Measurements from ENCODE around the gene ROM1. TPM values are rescaled to one million over a fixed set of nuclear protein-coding genes. Genes with fewer than 3 reads are reported as not detected.
"Not testable (repeated sequence)": the region's sequence is repeated elsewhere in the genome, so short reads cannot be mapped to it uniquely, and the experiment has no call there.

ROM1 gene
- total RNA-seq, 4 donors from 2014 or later = 5.3 to 5.6 TPM; not detected in 2

- no peak for DNase-seq
- H3K36me3 ChIP-seq = peaks cover 0 to 72% (median 26%) of the 10 kb centered on the region in 4 donors
- H3K4me3 ChIP-seq = no peak overlapping the region
- intact Hi-C loops (cut with DNase I; ENCODE audit: low total_unique reads) (no loop called here), in situ Hi-C loops (cut with MboI; ENCODE audit: low pct_ligation_motif_present in 1 of 4, low pct_unique_long_range_greater_than_20kb in 1 of 4, low sequenced_read_pairs in 3 of 4) (loop anchor here in 1 of 4 donors (10.0 kb wide), 1 partner anchor 142 kb away; no protein-coding TSS in a partner anchor)
- peaks cover under 1 to 20% (median 9%) of the 10 kb centered on the region in 4 donors for H3K4me1 ChIP-seq
- H3K27ac ChIP-seq = no peak overlapping the region
- H3K27me3 ChIP-seq = no peaks in the 10 kb centered on the region
- 62 to 74% methylated on average over 3 to 8 of the region's 8 CpGs for WGBS, 2 donors (ENCODE audit: low coverage in 1 of 2)
- no peak for TF ChIP-seq CTCF (IDR thresholded peaks at IDR 0.05)
- no peak for TF ChIP-seq POLR2AphosphoS5 (IDR thresholded peaks at IDR 0.05)
- TF ChIP-seq POLR2A (IDR thresholded peaks at IDR 0.05) = no peak
- TF ChIP-seq EP300 (IDR thresholded peaks at IDR 0.05; ENCODE audit: low read depth) = no peak
- H3K9me3 ChIP-seq = no peaks in the 10 kb centered on the region
Observed at GRCh38 chr11:62567018-62567633, 45.9 kb upstream of the ROM1 start.

- DNase-seq = no peak
- WGBS, 2 donors (ENCODE audit: low coverage in 1 of 2) = 86% methylated on average over 1 of the region's 1 CpG
- no peak overlapping the region for H3K27ac ChIP-seq
- H3K9me3 ChIP-seq = no peaks in the 10 kb centered on the region
- no peak for TF ChIP-seq CTCF (IDR thresholded peaks at IDR 0.05)
- no peak for TF ChIP-seq POLR2A (IDR thresholded peaks at IDR 0.05)
- no peak for TF ChIP-seq EP300 (IDR thresholded peaks at IDR 0.05; ENCODE audit: low read depth)
- TF ChIP-seq POLR2AphosphoS5 (IDR thresholded peaks at IDR 0.05) = no peak
- peaks cover 0 to 57% (median 23%) of the 10 kb centered on the region in 4 donors for H3K36me3 ChIP-seq
- intact Hi-C loops (cut with DNase I; ENCODE audit: low total_unique reads) = no loop called here
- peaks cover 5 to 30% (median 17%) of the 10 kb centered on the region in 4 donors for H3K4me1 ChIP-seq
- no peaks in the 10 kb centered on the region for H3K27me3 ChIP-seq
- in situ Hi-C loops (cut with MboI; ENCODE audit: low pct_ligation_motif_present in 1 of 4, low pct_unique_long_range_greater_than_20kb in 1 of 4, low sequenced_read_pairs in 3 of 4) = loop anchor here in 1 of 4 donors (10.0 kb wide), 1 partner anchor 145 kb away; no protein-coding TSS in a partner anchor
- H3K4me3 ChIP-seq = no peak overlapping the region
Observed at GRCh38 chr11:62569611-62570010, 43.4 kb upstream of the ROM1 start.

GRCh38 chr11:62570903-62571302, 42.2 kb upstream of the ROM1 start:
- peaks cover 0 to 45% (median 22%) of the 10 kb centered on the region in 4 donors for H3K36me3 ChIP-seq

GRCh38 chr11:62571493-62571892, 41.6 kb upstream of the ROM1 start:
- 87 to 100% methylated on average over 1 to 5 of the region's 5 CpGs for WGBS, 2 donors (ENCODE audit: low coverage in 1 of 2)
- H3K4me3 ChIP-seq; H3K27me3 ChIP-seq; in situ Hi-C loops (cut with MboI; ENCODE audit: low pct_ligation_motif_present in 1 of 4, low pct_unique_long_range_greater_than_20kb in 1 of 4, low sequenced_read_pairs in 3 of 4); DNase-seq; intact Hi-C loops (cut with DNase I; ENCODE audit: low total_unique reads); H3K9me3 ChIP-seq: not testable (repeated sequence)
- Histone ChIP-seq H3K4me1 (peaks cover 14 to 43% (median 34%) of the 10 kb centered on the region in 4 donors), H3K36me3 (peaks cover 0 to 40% (median 20%) of the 10 kb centered on the region in 4 donors), H3K27ac (peak overlapping the region in 1 of 4 donors; percentile 87)

More at GRCh38 chr11:62570903-62571302, 42.2 kb upstream of the ROM1 start:
- H3K27ac ChIP-seq; in situ Hi-C loops (cut with MboI; ENCODE audit: low pct_ligation_motif_present in 1 of 4, low pct_unique_long_range_greater_than_20kb in 1 of 4, low sequenced_read_pairs in 3 of 4); H3K9me3 ChIP-seq; H3K4me3 ChIP-seq; DNase-seq; intact Hi-C loops (cut with DNase I; ENCODE audit: low total_unique reads); H3K27me3 ChIP-seq: not testable (repeated sequence)
- H3K4me1 ChIP-seq = peaks cover 14 to 38% (median 28%) of the 10 kb centered on the region in 4 donors
- WGBS, 2 donors (ENCODE audit: low coverage in 1 of 2) = 84 to 88% methylated on average over 4 to 5 of the region's 5 CpGs

- intact Hi-C loops (cut with DNase I; ENCODE audit: low total_unique reads) (no loop called here), in situ Hi-C loops (cut with MboI; ENCODE audit: low pct_ligation_motif_present in 1 of 4, low pct_unique_long_range_greater_than_20kb in 1 of 4, low sequenced_read_pairs in 3 of 4) (no loop called here)
- Histone ChIP-seq H3K4me3 (peak overlapping the region; percentile 36 to 99 (median 54)), H3K36me3 (peaks cover 0 to 30% (median 15%) of the 10 kb centered on the region in 4 donors), H3K27ac (peak overlapping the region; percentile 81 to 94 (median 87)), H3K9me3 (no peaks in the 10 kb centered on the region), H3K27me3 (no peaks in the 10 kb centered on the region), H3K4me1 (peaks cover 14 to 51% (median 41%) of the 10 kb centered on the region in 4 donors)
- no peak for DNase-seq
- TF ChIP-seq POLR2A (IDR thresholded peaks at IDR 0.05) = no peak
- no peak for TF ChIP-seq POLR2AphosphoS5 (IDR thresholded peaks at IDR 0.05)
- TF ChIP-seq CTCF (IDR thresholded peaks at IDR 0.05) = no peak
- no peak for TF ChIP-seq EP300 (IDR thresholded peaks at IDR 0.05; ENCODE audit: low read depth)
- 53 to 62% methylated on average over 2 to 12 of the region's 12 CpGs for WGBS, 2 donors (ENCODE audit: low coverage in 1 of 2)
Observed at GRCh38 chr11:62572431-62572830, 40.6 kb upstream of the ROM1 start.
